ENCODE results near the gene TSPAN16. TPM values are rescaled to one million over a fixed set of nuclear protein-coding genes. Genes with fewer than 3 reads are reported as not detected.

Gene TSPAN16
- total and polyA plus RNA-seq, 2 of the 13 experiments (the other 11 are each of a cell fraction or from before 2014, with no cell fraction given): not detected

DNA sequence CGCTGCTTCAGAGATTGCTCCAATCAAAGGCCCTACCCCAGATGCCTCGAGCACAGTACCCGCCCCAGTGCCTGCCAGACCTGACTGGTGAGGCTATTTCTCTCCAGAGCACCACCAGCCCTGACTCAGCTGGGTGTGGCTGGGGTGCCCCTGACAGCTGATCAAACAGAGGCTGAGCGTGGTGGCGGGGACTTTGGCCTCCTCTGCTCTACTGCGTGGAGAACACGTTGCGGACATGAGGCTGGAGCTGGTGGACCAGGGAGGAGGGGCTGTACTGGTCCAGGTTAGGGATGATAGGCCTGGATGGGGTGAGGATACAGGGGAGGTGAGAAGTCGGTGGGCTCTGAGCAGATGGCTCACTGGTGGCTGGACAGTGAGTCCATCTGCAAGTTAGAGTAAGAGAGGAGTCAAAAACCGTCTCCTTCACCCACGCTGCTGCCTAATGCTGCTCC is 30.1 kb upstream of the TSPAN16 start (continued):
- TF ChIP-seq, protein P1, sequence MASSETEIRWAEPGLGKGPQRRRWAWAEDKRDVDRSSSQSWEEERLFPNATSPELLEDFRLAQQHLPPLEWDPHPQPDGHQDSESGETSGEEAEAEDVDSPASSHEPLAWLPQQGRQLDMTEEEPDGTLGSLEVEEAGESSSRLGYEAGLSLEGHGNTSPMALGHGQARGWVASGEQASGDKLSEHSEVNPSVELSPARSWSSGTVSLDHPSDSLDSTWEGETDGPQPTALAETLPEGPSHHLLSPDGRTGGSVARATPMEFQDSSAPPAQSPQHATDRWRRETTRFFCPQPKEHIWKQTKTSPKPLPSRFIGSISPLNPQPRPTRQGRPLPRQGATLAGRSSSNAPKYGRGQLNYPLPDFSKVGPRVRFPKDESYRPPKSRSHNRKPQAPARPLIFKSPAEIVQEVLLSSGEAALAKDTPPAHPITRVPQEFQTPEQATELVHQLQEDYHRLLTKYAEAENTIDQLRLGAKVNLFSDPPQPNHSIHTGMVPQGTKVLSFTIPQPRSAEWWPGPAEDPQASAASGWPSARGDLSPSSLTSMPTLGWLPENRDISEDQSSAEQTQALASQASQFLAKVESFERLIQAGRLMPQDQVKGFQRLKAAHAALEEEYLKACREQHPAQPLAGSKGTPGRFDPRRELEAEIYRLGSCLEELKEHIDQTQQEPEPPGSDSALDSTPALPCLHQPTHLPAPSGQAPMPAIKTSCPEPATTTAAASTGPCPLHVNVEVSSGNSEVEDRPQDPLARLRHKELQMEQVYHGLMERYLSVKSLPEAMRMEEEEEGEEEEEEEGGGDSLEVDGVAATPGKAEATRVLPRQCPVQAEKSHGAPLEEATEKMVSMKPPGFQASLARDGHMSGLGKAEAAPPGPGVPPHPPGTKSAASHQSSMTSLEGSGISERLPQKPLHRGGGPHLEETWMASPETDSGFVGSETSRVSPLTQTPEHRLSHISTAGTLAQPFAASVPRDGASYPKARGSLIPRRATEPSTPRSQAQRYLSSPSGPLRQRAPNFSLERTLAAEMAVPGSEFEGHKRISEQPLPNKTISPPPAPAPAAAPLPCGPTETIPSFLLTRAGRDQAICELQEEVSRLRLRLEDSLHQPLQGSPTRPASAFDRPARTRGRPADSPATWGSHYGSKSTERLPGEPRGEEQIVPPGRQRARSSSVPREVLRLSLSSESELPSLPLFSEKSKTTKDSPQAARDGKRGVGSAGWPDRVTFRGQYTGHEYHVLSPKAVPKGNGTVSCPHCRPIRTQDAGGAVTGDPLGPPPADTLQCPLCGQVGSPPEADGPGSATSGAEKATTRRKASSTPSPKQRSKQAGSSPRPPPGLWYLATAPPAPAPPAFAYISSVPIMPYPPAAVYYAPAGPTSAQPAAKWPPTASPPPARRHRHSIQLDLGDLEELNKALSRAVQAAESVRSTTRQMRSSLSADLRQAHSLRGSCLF (CRISPR knock-in tag; IDR thresholded peaks at IDR 0.05; ENCODE audit: borderline replicate concordance): no peak
- peak; percentile 71; the same call in 1 of the 2 replicates for TF ChIP-seq ATF7-NPFF (CRISPR knock-in tag; IDR thresholded peaks at IDR 0.05; ENCODE audit: low read depth)
- TF ChIP-seq ZNF10 (CRISPR knock-in tag; IDR thresholded peaks at IDR 0.05; ENCODE audit: borderline replicate concordance, low read depth): no peak
- TF ChIP-seq ZNF235 (CRISPR knock-in tag; IDR thresholded peaks at IDR 0.05; ENCODE audit: borderline replicate concordance): no peak
- TF ChIP-seq, protein P2, sequence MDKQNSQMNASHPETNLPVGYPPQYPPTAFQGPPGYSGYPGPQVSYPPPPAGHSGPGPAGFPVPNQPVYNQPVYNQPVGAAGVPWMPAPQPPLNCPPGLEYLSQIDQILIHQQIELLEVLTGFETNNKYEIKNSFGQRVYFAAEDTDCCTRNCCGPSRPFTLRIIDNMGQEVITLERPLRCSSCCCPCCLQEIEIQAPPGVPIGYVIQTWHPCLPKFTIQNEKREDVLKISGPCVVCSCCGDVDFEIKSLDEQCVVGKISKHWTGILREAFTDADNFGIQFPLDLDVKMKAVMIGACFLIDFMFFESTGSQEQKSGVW (CRISPR knock-in tag; IDR thresholded peaks at IDR 0.05; ENCODE audit: borderline replicate concordance): no peak
- TF ChIP-seq MBNL3 (CRISPR knock-in tag; conservative IDR thresholded peaks at IDR 0.05): no peak
- TF ChIP-seq, protein P3, sequence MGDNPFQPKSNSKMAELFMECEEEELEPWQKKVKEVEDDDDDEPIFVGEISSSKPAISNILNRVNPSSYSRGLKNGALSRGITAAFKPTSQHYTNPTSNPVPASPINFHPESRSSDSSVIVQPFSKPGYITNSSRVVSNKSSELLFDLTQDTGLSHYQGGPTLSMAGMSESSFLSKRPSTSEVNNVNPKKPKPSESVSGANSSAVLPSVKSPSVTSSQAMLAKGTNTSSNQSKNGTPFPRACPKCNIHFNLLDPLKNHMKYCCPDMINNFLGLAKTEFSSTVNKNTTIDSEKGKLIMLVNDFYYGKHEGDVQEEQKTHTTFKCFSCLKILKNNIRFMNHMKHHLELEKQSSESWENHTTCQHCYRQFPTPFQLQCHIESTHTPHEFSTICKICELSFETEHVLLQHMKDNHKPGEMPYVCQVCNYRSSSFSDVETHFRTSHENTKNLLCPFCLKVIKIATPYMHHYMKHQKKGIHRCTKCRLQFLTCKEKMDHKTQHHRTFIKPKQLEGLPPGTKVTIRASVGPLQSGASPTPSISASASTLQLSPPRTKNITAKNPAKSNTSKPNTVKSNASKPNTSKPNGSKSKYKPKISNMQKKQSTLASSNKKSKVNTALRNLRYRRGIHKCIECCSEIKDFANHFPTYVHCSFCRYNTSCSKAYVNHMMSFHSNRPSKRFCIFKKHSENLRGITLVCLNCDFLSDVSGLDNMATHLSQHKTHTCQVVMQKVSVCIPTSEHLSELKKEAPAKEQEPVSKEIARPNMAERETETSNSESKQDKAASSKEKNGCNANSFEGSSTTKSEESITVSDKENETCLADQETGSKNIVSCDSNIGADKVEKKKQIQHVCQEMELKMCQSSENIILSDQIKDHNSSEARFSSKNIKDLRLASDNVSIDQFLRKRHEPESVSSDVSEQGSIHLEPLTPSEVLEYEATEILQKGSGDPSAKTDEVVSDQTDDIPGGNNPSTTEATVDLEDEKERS (CRISPR knock-in tag; IDR thresholded peaks at IDR 0.05): peak; percentile 81; the same call in 1 of the 2 replicates
- peak; percentile 99 for TF ChIP-seq FOXA3 (CRISPR knock-in tag; IDR thresholded peaks at IDR 0.05)
- no peak for TF ChIP-seq ZBTB1 (CRISPR knock-in tag; IDR thresholded peaks at IDR 0.05; ENCODE audit: borderline replicate concordance)
- TF ChIP-seq ZNF678 (CRISPR knock-in tag; IDR thresholded peaks at IDR 0.05): 0 out of 2 replicates have a peak, but pooled peaks have one; percentile 54
- peak; percentile 84 for TF ChIP-seq ZNF761 (CRISPR knock-in tag; conservative IDR thresholded peaks at IDR 0.05)
- TF ChIP-seq HDAC2 (CRISPR knock-in tag; IDR thresholded peaks at IDR 0.05): peak; percentile 97
- peak; percentile 72 for TF ChIP-seq JARID2 (CRISPR knock-in tag; IDR thresholded peaks at IDR 0.05; ENCODE audit: insufficient replicate concordance)
- no peak for TF ChIP-seq ZNF468 (CRISPR knock-in tag; IDR thresholded peaks at IDR 0.05)
- TF ChIP-seq, protein P4, sequence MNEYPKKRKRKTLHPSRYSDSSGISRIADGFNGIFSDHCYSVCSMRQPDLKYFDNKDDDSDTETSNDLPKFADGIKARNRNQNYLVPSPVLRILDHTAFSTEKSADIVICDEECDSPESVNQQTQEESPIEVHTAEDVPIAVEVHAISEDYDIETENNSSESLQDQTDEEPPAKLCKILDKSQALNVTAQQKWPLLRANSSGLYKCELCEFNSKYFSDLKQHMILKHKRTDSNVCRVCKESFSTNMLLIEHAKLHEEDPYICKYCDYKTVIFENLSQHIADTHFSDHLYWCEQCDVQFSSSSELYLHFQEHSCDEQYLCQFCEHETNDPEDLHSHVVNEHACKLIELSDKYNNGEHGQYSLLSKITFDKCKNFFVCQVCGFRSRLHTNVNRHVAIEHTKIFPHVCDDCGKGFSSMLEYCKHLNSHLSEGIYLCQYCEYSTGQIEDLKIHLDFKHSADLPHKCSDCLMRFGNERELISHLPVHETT (CRISPR knock-in tag; conservative IDR thresholded peaks at IDR 0.05): 0 out of 2 replicates have a peak, but pooled peaks have one; percentile 46
- TF ChIP-seq PCBP1 (IDR thresholded peaks at IDR 0.05; ENCODE audit: borderline replicate concordance, low read depth, low read length): 0 out of 2 replicates have a peak, but pooled peaks have one; percentile 87
- TF ChIP-seq ZZZ3 (CRISPR knock-in tag; IDR thresholded peaks at IDR 0.05; ENCODE audit: borderline replicate concordance): peak; percentile 83; the same call in 1 of the 2 replicates
- no peak for TF ChIP-seq ZNF781 (CRISPR knock-in tag; IDR thresholded peaks at IDR 0.05; ENCODE audit: borderline replicate concordance, not compliant biosample characterization)
